ENCODE results near the gene GLTP.

Gene GLTP

GRCh38 chr12:109807954-109808643 is 72.2 kb downstream of the GLTP start:
- ATAC-seq (replicated peaks) (no peak), DNase-seq (no peak)
- no peaks in the 10 kb centered on the region for H3K9me3 Mint-ChIP-seq
- H3K4me1 Mint-ChIP-seq = peaks cover 0 to 2% of the 10 kb centered on the region in 2 donors
- H3K4me3 Mint-ChIP-seq = no peak overlapping the region
- no peaks in the 10 kb centered on the region for H3K27me3 Mint-ChIP-seq
- H3K27ac Mint-ChIP-seq = no peak overlapping the region
- H3K36me3 Mint-ChIP-seq = no peaks in the 10 kb centered on the region

GRCh38 chr12:109804820-109805761 is 75.2 kb downstream of the GLTP start:
- DNase-seq (peak; percentile 30), ATAC-seq (replicated peaks) (peak; percentile 70 to 83)
- H3K36me3 Mint-ChIP-seq = no peaks in the 10 kb centered on the region
- H3K4me3 Mint-ChIP-seq = no peak overlapping the region
- peaks cover 0 to 2% of the 10 kb centered on the region in 2 donors for H3K4me1 Mint-ChIP-seq
- no peaks in the 10 kb centered on the region for H3K27me3 Mint-ChIP-seq
- no peaks in the 10 kb centered on the region for H3K9me3 Mint-ChIP-seq
- no peak overlapping the region for H3K27ac Mint-ChIP-seq

- no peak for ATAC-seq (replicated peaks)
Observed at GRCh38 chr12:109803678-109804077, 76.7 kb downstream of the GLTP start.

GRCh38 chr12:109802828-109803227 is 77.5 kb downstream of the GLTP start:
- no peak for ATAC-seq (replicated peaks)
- H3K4me1 Mint-ChIP-seq = peaks cover 0 to 2% of the 10 kb centered on the region in 2 donors
- no peak overlapping the region for H3K27ac Mint-ChIP-seq
- H3K27me3 Mint-ChIP-seq = peaks cover 6 to 9% of the 10 kb centered on the region in 2 donors
- no peak for DNase-seq
- no peaks in the 10 kb centered on the region for H3K9me3 Mint-ChIP-seq
- no peaks in the 10 kb centered on the region for H3K36me3 Mint-ChIP-seq
- H3K4me3 Mint-ChIP-seq = no peak overlapping the region

More at GRCh38 chr12:109803678-109804077, 76.7 kb downstream of the GLTP start:
- Mint-ChIP-seq H3K9me3 (no peaks in the 10 kb centered on the region), H3K4me3 (no peak overlapping the region), H3K36me3 (no peaks in the 10 kb centered on the region), H3K27me3 (peaks cover 0 to under 1% of the 10 kb centered on the region in 2 donors), H3K27ac (no peak overlapping the region), H3K4me1 (peaks cover 0 to 2% of the 10 kb centered on the region in 2 donors)
- no peak for DNase-seq

Data from stimulated activated naive B cell treated with anti-CD40 and anti-IgM and Interleukin-4, amounts not matched to agents 10 μg/mL and 1 μg/mL and 100 μg/mL, for 72 hours (primary cell).